Stimulated activated CD8-positive, alpha-beta memory T cell treated with anti-CD3 and anti-CD28 coated beads, Interleukin-15, amount 100 ng/mL, for 24 hours (primary cell): ENCODE results near the gene LACTB.

ENCODE experiments used
- DNase-seq: peaks from one replicate; pipeline ENCODE4 v3.0.0-alpha.2; 2020; ENCODE audit warnings: low read depth

Gene LACTB

GRCh38 chr15:63121382-63122001, at the start of gene LACTB:
TSS of gene LACTB (plus strand) at chr15:63121861. CDS start at chr15:63121872, 11 bp downstream.
- DNase-seq: peak; percentile 55

GRCh38 chr15:63072023-63072650, 49.5 kb upstream of the LACTB start:
- no peak for DNase-seq

- no peak for DNase-seq
These were observed 48.8 kb upstream of the LACTB start for GRCh38 chr15:63072809-63073277.

DNA sequence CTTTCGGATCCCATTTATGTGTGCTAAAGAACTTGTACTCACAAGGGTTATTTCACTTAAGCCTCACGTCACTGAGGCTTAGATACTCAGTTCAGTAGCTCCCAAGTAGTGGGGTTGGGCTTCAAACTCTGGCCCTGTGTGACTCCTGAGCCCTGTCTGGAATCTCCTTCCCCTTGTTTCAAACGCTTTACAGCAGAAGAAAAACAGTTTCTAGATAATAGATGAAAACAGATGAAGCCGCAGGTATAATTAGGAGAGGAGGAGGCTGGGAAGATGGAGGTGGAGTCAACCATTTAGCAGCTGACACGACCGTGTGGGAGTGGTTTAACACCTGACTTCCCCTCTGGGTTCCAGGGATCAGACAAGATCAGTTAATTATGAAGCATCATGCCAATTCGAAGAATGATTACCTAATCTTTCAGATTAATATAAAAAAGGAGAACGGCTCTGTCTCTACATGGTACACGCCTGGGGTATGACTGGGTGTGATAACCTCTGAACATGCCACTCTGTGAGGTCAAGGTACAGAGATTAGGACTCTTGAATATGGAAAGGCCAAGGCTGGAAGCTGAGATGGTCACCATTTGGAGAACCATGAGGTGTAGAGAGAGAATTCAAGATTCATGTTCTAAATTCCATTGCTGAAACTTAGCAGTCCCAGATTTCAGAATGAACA, 48.0 kb upstream of the LACTB start:
- DNase-seq: no peak

GRCh38 chr15:63075015-63075983, 46.4 kb upstream of the LACTB start:
- no peak for DNase-seq

DNA sequence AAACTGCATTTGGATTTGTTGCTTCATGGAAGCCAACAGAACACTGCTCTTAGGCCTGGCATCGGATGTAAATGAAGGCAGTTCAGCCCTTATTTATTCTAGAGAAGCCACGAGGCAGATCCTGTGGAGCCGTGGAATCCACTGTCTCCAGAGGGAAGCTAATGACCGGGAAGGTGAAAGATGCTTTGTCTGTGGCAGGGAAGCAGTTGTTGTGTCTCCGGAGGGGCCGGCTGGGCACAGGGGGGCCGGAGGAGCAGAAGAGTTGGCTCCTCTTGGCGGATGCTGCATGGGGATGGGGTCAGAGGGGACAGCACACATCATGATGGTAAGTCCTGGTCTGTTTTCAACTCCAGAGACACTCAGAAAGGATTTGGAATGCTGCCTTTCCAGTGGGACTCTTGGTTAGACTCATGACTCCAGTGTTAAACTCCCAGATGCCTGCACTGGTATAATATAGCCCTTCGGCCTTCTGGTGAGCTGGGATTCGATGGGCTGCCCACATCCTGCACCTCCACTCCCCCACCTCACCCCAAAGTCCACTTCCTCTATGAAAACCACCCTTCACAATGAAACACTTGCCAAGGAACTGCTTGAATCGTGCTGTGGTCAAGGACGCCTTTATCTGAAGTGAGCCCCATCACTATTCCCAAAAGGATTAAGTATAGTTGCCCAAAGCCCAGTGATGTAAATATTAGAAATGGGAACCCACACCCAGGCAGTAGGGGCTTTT, 45.5 kb upstream of the LACTB start:
- no peak for DNase-seq

DNA sequence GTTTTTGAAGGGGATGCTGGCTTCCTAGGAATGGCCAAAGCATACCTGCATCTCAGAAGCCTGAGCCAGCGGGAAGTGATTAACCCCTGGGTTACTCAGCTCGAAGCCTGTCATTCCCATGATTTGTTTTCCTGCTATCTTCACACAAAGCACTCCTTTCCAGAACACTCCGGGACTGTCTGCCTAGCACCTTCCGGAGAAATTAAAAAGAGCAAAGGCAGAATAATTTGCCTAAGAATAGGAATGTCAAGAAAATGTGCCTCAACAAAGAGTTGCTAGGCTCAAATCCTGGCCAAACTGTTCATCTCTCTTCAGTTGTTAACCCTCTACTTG, 45.0 kb upstream of the LACTB start:
- DNase-seq: no peak

DNA sequence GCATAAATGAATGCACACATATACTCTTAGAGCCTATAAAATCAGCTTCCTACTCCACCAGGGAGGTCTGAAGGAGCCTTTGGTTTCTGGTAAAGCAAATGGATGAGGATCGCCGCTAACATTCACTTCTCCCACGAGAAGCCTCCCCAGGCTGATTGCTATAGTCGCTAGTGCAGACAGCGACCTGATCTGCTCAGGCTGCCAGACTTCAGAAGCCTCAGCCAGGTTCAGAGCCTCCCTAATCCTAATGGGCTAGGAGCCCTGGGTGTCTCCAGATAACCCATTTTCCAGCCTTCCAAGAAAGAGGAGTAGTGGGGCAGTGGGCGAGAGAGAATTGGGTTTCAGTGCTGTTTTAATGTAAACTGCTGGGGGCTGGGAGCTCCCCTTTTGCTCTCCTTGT, 43.7 kb upstream of the LACTB start:
- no peak for DNase-seq

DNA sequence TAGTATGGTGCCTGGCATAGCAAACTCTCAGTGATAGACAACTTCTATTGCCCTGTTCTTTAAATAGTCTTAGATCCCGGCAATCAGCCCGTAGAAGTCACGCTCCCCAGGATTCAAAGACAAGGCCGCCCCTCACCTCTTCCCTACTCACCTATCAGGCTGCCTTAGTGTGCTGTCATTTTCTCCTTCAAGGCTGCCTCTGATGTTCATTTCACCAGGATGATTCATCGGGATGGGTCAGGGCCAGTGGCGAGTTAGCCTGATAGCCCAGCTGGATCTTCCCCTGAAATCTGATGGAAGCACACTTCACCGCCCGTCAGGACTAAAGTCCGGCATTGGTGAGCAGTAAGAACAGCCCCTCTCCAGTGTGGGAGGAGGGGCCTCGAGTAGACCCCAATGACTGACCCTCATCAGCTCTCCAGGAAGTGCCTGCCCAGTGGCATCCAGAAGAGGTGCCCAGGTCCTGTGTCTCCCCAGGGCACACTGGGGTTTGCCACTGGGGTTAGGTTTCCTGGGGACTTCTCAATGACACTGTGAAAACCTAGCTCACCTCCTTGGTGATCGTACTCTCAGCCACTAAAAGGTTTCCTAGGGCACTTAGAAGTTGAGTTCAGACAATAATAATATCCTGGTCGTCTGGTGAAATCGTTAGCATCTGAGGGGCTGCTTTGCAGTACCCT, 41.6 kb upstream of the LACTB start:
- DNase-seq: no peak

DNA sequence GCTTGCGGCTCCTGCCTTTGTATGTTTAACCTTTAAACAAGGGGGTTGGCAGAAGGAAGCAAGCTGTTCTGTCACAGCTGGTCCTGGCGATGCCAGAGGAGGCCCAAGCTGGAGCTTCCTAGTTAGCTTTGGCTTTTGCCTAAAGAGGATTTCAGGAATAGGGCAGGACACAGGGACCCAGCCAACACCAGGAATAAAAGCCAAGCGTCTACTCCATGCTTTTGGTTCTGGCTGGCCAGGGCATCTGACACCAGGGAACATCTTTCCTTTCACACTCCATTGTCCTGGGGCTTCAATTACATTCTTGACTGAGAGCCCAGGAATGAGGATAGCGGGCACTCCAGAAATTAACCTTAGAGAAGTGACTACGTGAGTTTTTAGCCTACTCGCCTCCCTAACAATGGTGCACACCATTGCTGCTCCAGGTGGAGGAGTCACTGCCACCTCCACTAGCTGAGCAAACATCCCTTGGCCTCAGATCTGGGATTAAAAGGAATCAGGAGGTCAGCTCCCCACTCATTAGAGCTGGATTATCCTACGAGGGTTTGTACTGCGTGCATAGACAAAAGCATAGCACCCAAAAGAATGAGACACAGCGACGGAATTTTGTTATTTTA, 40.9 kb upstream of the LACTB start:
- DNase-seq: no peak

DNA sequence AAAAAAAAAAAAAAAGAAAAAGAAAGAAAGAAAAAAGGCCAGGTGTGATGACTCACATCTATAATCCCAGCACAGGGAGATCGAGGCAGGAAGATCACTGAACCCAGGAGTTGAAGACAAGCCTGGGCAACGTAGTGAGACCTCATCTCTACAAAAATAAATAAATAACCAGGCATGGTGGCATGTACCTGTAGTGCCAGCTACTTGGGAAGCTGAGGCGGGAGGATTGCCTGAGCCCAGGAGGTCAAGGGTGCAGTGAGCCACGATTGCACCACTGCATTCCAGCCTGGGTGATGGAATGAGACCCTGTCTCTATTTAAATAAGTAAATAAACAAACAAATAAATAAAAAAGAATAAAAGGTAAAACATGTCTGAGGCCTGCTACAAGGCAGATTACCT, 39.3 kb upstream of the LACTB start:
- DNase-seq: no peak

- no peak for DNase-seq
These were observed 38.6 kb upstream of the LACTB start for GRCh38 chr15:63083044-63083443.

DNA sequence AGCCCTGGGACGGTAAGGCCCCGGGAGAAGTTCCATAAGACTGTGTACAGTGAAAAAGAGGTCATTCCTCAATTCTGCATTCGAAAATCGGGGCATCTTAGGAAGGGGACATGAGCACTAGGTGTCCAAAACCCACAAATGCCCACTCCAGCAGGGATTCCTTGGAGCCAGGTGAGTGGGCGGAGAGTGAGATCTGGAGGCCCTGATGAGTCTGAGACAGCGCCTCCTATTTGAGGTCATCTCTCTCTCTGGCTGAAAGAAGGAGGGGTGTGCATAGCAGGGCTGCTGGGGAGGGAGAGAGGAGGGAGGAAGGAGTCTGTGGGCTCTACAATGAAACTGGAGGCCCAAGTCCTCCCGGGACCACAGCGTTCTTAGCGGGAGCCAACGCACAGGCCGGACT, 38.1 kb upstream of the LACTB start:
- no peak for DNase-seq

DNA sequence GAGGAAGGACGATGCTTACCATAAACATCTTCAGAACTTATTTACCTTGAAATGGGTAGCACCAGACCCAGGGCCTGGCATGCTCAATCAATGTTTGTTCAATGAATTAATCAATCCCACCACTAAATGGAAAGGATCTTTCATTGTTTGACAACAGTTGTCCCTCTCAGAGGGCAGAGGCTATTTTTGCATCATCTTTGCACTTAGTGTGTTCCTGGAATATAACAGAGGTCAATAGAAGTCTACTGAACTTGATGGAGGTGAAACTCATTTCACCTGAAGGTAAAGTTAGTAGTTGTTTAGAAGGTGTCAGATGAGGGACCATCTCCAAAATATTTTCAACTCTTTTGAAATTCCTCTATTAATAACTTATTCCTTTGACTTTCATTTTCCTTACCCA, 36.9 kb upstream of the LACTB start:
- DNase-seq: no peak

DNA sequence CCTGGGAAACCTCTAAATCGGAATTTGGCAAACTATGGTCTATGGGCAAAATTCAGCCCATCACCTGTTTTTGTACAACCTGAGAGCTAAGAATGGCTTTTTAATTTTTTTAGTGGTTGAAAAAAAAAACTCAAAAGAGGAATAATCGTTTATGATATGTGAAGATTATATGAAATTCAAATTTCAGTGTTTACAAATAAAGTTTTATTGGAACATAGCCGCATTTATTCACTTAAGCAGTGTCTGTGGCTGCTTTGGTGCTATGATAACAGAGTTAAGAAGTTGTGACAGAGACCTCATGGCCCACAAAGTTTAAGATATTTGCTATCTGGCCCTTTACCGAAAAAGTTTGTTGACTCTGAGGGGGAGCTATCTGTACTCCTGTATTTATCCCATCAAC, 36.4 kb upstream of the LACTB start:
- DNase-seq: no peak

- DNase-seq: no peak
These were observed 35.4 kb upstream of the LACTB start for GRCh38 chr15:63086271-63086670.

- DNase-seq: no peak
These were observed 34.7 kb upstream of the LACTB start for GRCh38 chr15:63086947-63087346.

DNA sequence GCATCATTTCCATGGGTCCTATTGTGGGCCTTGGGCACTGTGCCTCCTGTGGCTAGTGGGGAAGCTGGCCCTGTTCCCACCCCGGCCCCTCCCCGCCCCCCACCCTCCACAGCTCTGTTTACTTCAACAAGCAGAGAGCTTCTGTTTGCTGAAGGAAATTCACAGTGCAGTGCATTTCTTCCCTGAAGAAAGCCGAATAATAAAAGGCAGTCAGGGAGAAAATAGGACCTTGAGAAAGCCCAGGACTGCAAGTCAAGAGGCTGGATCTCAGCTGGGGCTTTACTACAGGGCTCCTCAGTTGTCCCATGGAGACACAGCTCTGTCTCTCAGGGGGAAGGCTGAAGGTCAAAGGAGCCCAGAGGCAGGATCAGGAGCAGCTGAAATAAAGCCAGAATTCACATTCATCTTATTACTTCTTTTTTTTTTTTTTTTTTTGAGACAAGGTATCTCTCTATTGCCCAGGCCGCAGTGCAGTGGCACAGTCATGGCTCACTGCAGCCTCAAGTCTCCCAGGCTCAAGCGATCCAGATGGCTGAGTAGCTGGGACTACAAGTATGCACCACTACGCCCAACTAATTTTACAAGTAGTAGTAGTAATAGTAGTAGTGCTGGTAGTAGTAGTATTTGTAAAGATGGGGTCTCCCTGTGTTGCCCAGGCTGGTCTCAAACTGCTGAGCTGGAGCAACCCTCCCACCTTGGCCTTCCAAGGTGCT, 33.0 kb upstream of the LACTB start:
- no peak for DNase-seq

DNA sequence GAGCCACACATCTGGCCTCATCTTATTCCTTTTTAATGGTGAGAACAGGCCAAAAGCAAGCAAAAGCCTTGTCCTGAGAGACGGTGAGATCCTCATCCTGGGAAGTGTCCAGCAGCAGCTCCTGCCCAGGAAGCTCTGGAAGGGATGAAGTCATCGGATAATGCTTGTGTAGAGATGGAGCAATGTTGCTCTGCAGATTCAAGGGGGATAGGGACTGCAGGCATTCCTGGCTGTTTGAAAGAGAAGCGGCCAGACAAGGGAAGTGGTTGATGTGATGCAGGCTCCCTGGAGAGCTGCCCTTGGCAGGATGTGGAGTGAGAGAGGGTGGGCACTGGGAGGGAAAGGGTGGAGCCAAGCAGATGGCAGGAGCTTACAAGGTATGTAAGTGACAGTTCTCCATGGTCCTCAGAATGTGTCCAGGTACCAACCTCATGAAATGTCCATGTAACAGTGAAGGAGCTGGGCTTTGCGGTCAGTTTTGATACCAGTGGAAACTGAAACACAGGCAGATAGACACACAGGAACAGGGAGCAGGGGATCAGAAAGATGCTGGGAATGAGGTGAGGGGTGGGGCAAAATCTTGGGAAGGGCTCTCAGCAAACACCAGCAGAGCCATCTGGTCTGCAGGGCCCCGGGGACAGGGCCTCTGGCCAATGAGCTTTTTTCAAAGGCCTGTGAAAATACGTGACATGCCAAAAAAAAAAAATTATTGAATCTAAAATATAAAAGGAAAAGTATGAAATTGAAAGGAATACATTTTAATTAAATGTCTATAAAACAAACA, 32.2 kb upstream of the LACTB start:
- DNase-seq: no peak
